Upper lobe of left lung (tissue), 6 donors: ENCODE results near the gene RCL1. TPM values are rescaled to one million over a fixed set of nuclear protein-coding genes. Genes with fewer than 3 reads are reported as not detected.

ENCODE experiments used
- ATAC-seq, 2 donors: fragments of 200-7000 bp; cut with Tn5 transposase; one replicate each; pipeline ENCODE4 v1.9.1; 2022; ENCODE audit warnings: mild to moderate bottlenecking in 2 of 2, moderate library complexity in 2 of 2; ENCODE audit not compliant: low FRiP score in 2 of 2
- DNase-seq, 2 donors: peaks; one replicate each; pipeline ENCODE4 v3.0.0-alpha.2; 2019 to 2020
- H3K27ac ChIP-seq, 4 donors: fragments of 200-600 bp; sonication (generic); one replicate each; pipeline ENCODE4 v1.5.1; 2016 to 2019
- H3K27me3 ChIP-seq, 4 donors: fragments of 200-600 bp; sonication (generic); one replicate each; pipeline ENCODE4 v1.5.1; 2017 to 2019
- H3K36me3 ChIP-seq, 4 donors: fragments of 200-600 bp; sonication (generic); one replicate each; pipeline ENCODE4 v1.5.1; 2016 to 2019
- H3K4me1 ChIP-seq, 4 donors: fragments of 200-600 bp; sonication (generic); one replicate each; pipeline ENCODE4 v1.5.1; 2018 to 2019
- H3K4me3 ChIP-seq, 4 donors: fragments of 200-600 bp; sonication (generic); one replicate each; pipeline ENCODE4 v1.5.1; 2017 to 2019; ENCODE audit warnings: mild to moderate bottlenecking in 2 of 4, moderate library complexity in 1 of 4
- H3K9me3 ChIP-seq, 4 donors: fragments of 200-600 bp; sonication (generic); one replicate each; pipeline ENCODE4 v1.5.1; 2018 to 2019
- CTCF ChIP-seq, 6 experiments: fragments of 450-650 bp in 4 of 6; fragments of 200-600 bp in 2 of 6; sonication (generic) in 2 of 6; IDR thresholded peaks; one replicate each; pipeline ENCODE4 v1.5.1; 2016 to 2019; ENCODE audit warnings: antibody characterized with exemption in 6 of 6
- EP300 ChIP-seq, 4 donors: sonication (generic); formaldehyde crosslinking; IDR thresholded peaks; one replicate each; pipeline ENCODE4 v1.5.1; 2017; ENCODE audit warnings: antibody characterized with exemption in 4 of 4, control low read depth in 2 of 4
- POLR2A ChIP-seq, 4 donors: fragments of 450-650 bp; IDR thresholded peaks; one replicate each; pipeline ENCODE4 v1.5.1; 2016 to 2017; ENCODE audit warnings: antibody characterized with exemption in 4 of 4, mild to moderate bottlenecking in 2 of 4
- POLR2AphosphoS5 ChIP-seq, 2 donors: sonication (generic); formaldehyde crosslinking; IDR thresholded peaks; one replicate each; pipeline ENCODE4 v1.5.1; 2017; ENCODE audit warnings: antibody characterized with exemption in 2 of 2
- WGBS, 2 donors: methylation state at CpG; one replicate each; pipeline ENCODE4 v1.1.5; 2017 to 2018; 5-methylcytosine and 5-hydroxymethylcytosine counted together
- total RNA-seq, 6 donors: library from RNA; depleted of rRNA in 4 of 6; stranded (reverse); fragments of >200 nt in 4 of 6; gene quantifications; one replicate each; pipeline versions ENCODE4 v1.1.0 to v1.2.1, GENCODE V29; 2016 to 2021
- donor health status: DM: no; HTN: no; CAD: no; lungs with moderate emphysema.
- donor health status: DM: no; HTN: yes; CAD: no; lungs with severe emphysema.

RCL1 gene
- total RNA-seq, 6 donors from 2014 or later: 20.8 to 63.9 (median 30.1) TPM

DNA sequence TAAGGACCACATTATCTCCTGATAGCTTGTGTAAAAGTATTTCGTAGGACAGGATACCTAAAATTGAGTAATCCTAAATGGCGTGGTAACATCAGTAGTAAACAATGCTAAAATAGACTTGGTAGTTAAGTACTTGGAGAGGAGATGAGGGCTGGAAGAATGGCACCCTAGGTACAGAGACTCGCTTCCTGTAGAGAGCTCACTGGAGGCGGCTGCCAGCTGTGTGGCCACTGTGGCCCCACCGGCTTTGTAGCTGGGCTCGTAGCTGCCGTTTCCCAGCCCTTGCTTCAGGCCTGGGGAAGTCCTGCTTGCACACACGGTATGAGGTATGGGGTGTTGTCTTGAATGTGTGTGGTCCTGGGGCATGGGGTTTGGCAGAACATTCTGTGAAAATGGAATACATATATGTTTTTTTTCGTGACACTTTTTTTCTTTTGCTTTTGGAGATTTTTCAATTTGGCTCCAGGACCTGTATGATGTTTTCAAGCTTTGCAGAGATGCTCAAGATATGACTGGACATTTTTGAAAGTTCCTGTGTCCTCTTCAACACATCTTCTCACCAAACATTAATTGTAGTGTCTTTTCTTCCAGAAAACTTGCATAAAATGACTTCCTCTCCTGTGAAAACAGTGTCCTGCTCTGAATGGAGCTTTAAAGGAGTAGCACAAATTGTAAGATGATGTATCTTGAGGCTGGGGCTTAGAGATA, 58.0 kb downstream of the RCL1 start:
- Histone ChIP-seq H3K27ac (peak overlapping the region in 1 of 4 donors; percentile 49), H3K9me3 (no peaks in the 10 kb centered on the region), H3K27me3 (no peaks in the 10 kb centered on the region), H3K36me3 (peaks cover 0 to 50% (median 16%) of the 10 kb centered on the region in 4 donors), H3K4me3 (no peak overlapping the region), H3K4me1 (peaks cover 0 to 5% (median 2%) of the 10 kb centered on the region in 4 donors)
- TF ChIP-seq POLR2A (IDR thresholded peaks at IDR 0.05) (no peak), CTCF (IDR thresholded peaks at IDR 0.05) (no peak), EP300 (IDR thresholded peaks at IDR 0.05) (no peak), POLR2AphosphoS5 (IDR thresholded peaks at IDR 0.05) (no peak)
- DNase-seq (peak; percentile 32 to 36), ATAC-seq (no peak)
- WGBS, 2 donors: 62 to 67% methylated on average over 9 of the region's 9 CpGs

GRCh38 chr9:4852419-4852818, 59.7 kb downstream of the RCL1 start:
- Histone ChIP-seq H3K27me3 (no peaks in the 10 kb centered on the region), H3K36me3 (peaks cover 0 to 45% (median 15%) of the 10 kb centered on the region in 4 donors), H3K9me3 (no peaks in the 10 kb centered on the region), H3K27ac (no peak overlapping the region), H3K4me3 (no peak overlapping the region), H3K4me1 (peaks cover 0 to 7% (median 2%) of the 10 kb centered on the region in 4 donors)
- no peak for ATAC-seq
- no peak for DNase-seq
- 94 to 96% methylated on average over 6 of the region's 6 CpGs for WGBS, 2 donors
- TF ChIP-seq POLR2AphosphoS5 (IDR thresholded peaks at IDR 0.05): no peak
- no peak for TF ChIP-seq EP300 (IDR thresholded peaks at IDR 0.05)

GRCh38 chr9:4854265-4854590, 61.5 kb downstream of the RCL1 start:
- Histone ChIP-seq H3K27me3 (no peaks in the 10 kb centered on the region), H3K36me3 (peaks cover 0 to 50% (median 15%) of the 10 kb centered on the region in 4 donors), H3K27ac (peak overlapping the region in 1 of 4 donors; percentile 7), H3K4me3 (no peak overlapping the region), H3K9me3 (no peaks in the 10 kb centered on the region), H3K4me1 (peaks cover 0 to 7% (median 2%) of the 10 kb centered on the region in 4 donors)
- 100% methylated on average over 1 of the region's 1 CpG for WGBS, 2 donors
- TF ChIP-seq EP300 (IDR thresholded peaks at IDR 0.05): no peak
- no peak for TF ChIP-seq CTCF (IDR thresholded peaks at IDR 0.05)
- TF ChIP-seq POLR2AphosphoS5 (IDR thresholded peaks at IDR 0.05): no peak
- no peak for TF ChIP-seq POLR2A (IDR thresholded peaks at IDR 0.05)
- ATAC-seq (no peak), DNase-seq (no peak)

- Histone ChIP-seq H3K27me3 (no peaks in the 10 kb centered on the region), H3K9me3 (no peaks in the 10 kb centered on the region), H3K4me1 (peaks cover 0 to 7% (median 2%) of the 10 kb centered on the region in 4 donors), H3K27ac (peak overlapping the region in 1 of 4 donors; percentile 46), H3K4me3 (no peak overlapping the region), H3K36me3 (peaks cover 0 to 53% (median 21%) of the 10 kb centered on the region in 4 donors)
- no peak for DNase-seq
- TF ChIP-seq CTCF (IDR thresholded peaks at IDR 0.05) (no peak), POLR2A (IDR thresholded peaks at IDR 0.05) (no peak), POLR2AphosphoS5 (IDR thresholded peaks at IDR 0.05) (no peak), EP300 (IDR thresholded peaks at IDR 0.05) (no peak)
- ATAC-seq: no peak
- WGBS, 2 donors: 81 to 82% methylated on average over 2 of the region's 2 CpGs
Observed at GRCh38 chr9:4855841-4856240, 63.1 kb downstream of the RCL1 start.

DNA sequence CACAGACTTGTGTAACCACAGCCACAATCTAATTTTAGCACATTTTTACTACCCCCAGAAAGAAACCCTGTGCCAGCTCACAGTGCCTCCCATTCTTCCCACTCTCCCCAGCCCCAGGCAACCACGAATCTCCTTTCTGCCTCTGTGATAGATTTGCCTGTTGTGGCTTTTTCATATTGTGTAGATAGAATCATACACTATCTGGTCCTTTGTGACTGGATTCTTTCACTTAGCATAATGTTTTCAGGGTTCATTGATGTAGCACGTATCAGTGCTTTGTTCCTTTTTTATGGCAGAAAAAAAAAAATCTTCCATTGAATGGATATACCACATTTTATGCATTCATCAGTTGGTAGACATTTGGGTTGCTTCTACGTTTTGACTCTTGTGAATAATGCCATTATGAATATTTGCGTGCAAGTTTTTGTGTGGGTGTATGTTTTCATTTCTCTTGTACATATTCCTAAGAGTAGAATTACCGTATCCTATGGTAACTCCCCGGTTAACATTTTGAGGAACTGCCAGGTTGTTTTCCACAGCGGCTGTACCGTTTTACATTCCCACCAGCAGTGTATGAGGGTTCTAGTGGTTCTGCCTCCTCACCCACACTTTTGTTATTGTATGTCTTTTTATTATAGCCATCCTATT, 64.5 kb downstream of the RCL1 start:
- Histone ChIP-seq H3K4me3 (no peak overlapping the region), H3K36me3 (peaks cover 0 to 49% (median 18%) of the 10 kb centered on the region in 4 donors), H3K27ac (no peak overlapping the region), H3K9me3 (no peaks in the 10 kb centered on the region), H3K27me3 (no peaks in the 10 kb centered on the region), H3K4me1 (peaks cover 0 to 7% (median 2%) of the 10 kb centered on the region in 4 donors)
- DNase-seq (no peak), ATAC-seq (no peak)
- TF ChIP-seq POLR2AphosphoS5 (IDR thresholded peaks at IDR 0.05) (no peak), CTCF (IDR thresholded peaks at IDR 0.05) (no peak), EP300 (IDR thresholded peaks at IDR 0.05) (no peak), POLR2A (IDR thresholded peaks at IDR 0.05) (no peak)
- WGBS, 2 donors: 77 to 88% methylated on average over 8 of the region's 8 CpGs
